Activated naive CD8-positive, alpha-beta T cell treated with anti-CD3 and anti-CD28 coated beads for 36 hours (primary cell): ENCODE results near the gene LSM4. TPM values are rescaled to one million over a fixed set of nuclear protein-coding genes. Genes with fewer than 3 reads are reported as not detected.
A peak's percentile ranks its signal among the peaks of the same experiment; 100 is the strongest.

Experiments
- DNase-seq: peaks from one replicate; pipeline ENCODE4 v3.0.0; 2021
- H3K27ac Mint-ChIP-seq: one replicate; pipeline ENCODE4 v1.8.0; 2022; ENCODE audit warnings: mild to moderate bottlenecking, moderate library complexity, mixed read lengths
- H3K27me3 Mint-ChIP-seq: one replicate; pipeline ENCODE4 v1.8.0; 2022; ENCODE audit warnings: mild to moderate bottlenecking, mixed read lengths
- H3K36me3 Mint-ChIP-seq: one replicate; pipeline ENCODE4 v1.8.0; 2021; ENCODE audit warnings: mild to moderate bottlenecking, mixed read lengths
- H3K4me1 Mint-ChIP-seq: one replicate; pipeline ENCODE4 v1.8.0; 2021; ENCODE audit warnings: mixed read lengths
- H3K4me3 Mint-ChIP-seq: one replicate; pipeline ENCODE4 v1.8.0; 2022; ENCODE audit warnings: mild to moderate bottlenecking, moderate library complexity, mixed read lengths
- H3K9me3 Mint-ChIP-seq: one replicate; pipeline ENCODE4 v1.8.0; 2022; ENCODE audit warnings: mixed read lengths
- total RNA-seq, 2 experiments: library from RNA; stranded (reverse); gene quantifications; one replicate each; pipeline ENCODE4 v1.2.3, GENCODE V29; 2021

LSM4 gene
- total RNA-seq, 2 experiments from 2014 or later, result 419 to 435 TPM

GRCh38 chr19:18282788-18283141 lies 40.1 kb downstream of the LSM4 start:
- peaks cover 5% of the 10 kb centered on the region for H3K9me3 Mint-ChIP-seq
- peak overlapping the region; percentile 94 for H3K27ac Mint-ChIP-seq
- peak; percentile 36 for DNase-seq
- H3K4me1 Mint-ChIP-seq, result peaks cover 57% of the 10 kb centered on the region
- H3K27me3 Mint-ChIP-seq, result peaks cover 9% of the 10 kb centered on the region
- H3K4me3 Mint-ChIP-seq, result peak overlapping the region; percentile 77
- peaks cover 33% of the 10 kb centered on the region for H3K36me3 Mint-ChIP-seq

GRCh38 chr19:18282021-18282787 lies 40.7 kb downstream of the LSM4 start:
- DNase-seq, result peak; percentile 49
- Mint-ChIP-seq H3K36me3 (peaks cover 38% of the 10 kb centered on the region), H3K27ac (peak overlapping the region; percentile 94), H3K27me3 (peaks cover 9% of the 10 kb centered on the region), H3K4me3 (peak overlapping the region; percentile 77), H3K9me3 (peaks cover 5% of the 10 kb centered on the region), H3K4me1 (peaks cover 61% of the 10 kb centered on the region)

- peak within 1 kb of the TSS; percentile 98 for H3K4me3 Mint-ChIP-seq
- H3K9me3 Mint-ChIP-seq, result peaks cover 5% of the 10 kb centered on the region
- H3K4me1 Mint-ChIP-seq, result peaks cover 54% of the 10 kb centered on the region
- H3K36me3 Mint-ChIP-seq, result peaks cover 37% of the 10 kb centered on the region
- H3K27me3 Mint-ChIP-seq, result peaks cover 9% of the 10 kb centered on the region
- peak within 1 kb of the TSS; percentile 95 for H3K27ac Mint-ChIP-seq
- peak; percentile 100 for DNase-seq
These were observed 41.5 kb downstream of the LSM4 start, which contains the start of gene JUND for GRCh38 chr19:18281082-18282020. Gene JUND, minus strand, starts transcription at chr19:18281622. Its CDS starts 138 bp downstream, at chr19:18281484.

- DNase-seq, result peak; percentile 81
- Mint-ChIP-seq H3K27me3 (peaks cover 9% of the 10 kb centered on the region), H3K4me1 (peaks cover 51% of the 10 kb centered on the region), H3K27ac (peak overlapping the region; percentile 97), H3K4me3 (peak overlapping the region; percentile 98), H3K9me3 (peaks cover 3% of the 10 kb centered on the region), H3K36me3 (peaks cover 37% of the 10 kb centered on the region)
These were observed 42.4 kb downstream of the LSM4 start for GRCh38 chr19:18280247-18281081.

- H3K27me3 Mint-ChIP-seq, result peaks cover 9% of the 10 kb centered on the region
- peak overlapping the region; percentile 98 for H3K4me3 Mint-ChIP-seq
- peak overlapping the region; percentile 97 for H3K27ac Mint-ChIP-seq
- no peaks in the 10 kb centered on the region for H3K9me3 Mint-ChIP-seq
- H3K36me3 Mint-ChIP-seq, result peaks cover 35% of the 10 kb centered on the region
- H3K4me1 Mint-ChIP-seq, result peaks cover 49% of the 10 kb centered on the region
- DNase-seq, result peak; percentile 92
These were observed 43.2 kb downstream of the LSM4 start for GRCh38 chr19:18279516-18280246.

- Mint-ChIP-seq H3K27me3 (peaks cover 9% of the 10 kb centered on the region), H3K4me3 (peak overlapping the region; percentile 98), H3K9me3 (no peaks in the 10 kb centered on the region), H3K27ac (peak overlapping the region; percentile 97), H3K36me3 (peaks cover 35% of the 10 kb centered on the region), H3K4me1 (peaks cover 50% of the 10 kb centered on the region)
- no peak for DNase-seq
These were observed 43.7 kb downstream of the LSM4 start for GRCh38 chr19:18279266-18279515.

DNA sequence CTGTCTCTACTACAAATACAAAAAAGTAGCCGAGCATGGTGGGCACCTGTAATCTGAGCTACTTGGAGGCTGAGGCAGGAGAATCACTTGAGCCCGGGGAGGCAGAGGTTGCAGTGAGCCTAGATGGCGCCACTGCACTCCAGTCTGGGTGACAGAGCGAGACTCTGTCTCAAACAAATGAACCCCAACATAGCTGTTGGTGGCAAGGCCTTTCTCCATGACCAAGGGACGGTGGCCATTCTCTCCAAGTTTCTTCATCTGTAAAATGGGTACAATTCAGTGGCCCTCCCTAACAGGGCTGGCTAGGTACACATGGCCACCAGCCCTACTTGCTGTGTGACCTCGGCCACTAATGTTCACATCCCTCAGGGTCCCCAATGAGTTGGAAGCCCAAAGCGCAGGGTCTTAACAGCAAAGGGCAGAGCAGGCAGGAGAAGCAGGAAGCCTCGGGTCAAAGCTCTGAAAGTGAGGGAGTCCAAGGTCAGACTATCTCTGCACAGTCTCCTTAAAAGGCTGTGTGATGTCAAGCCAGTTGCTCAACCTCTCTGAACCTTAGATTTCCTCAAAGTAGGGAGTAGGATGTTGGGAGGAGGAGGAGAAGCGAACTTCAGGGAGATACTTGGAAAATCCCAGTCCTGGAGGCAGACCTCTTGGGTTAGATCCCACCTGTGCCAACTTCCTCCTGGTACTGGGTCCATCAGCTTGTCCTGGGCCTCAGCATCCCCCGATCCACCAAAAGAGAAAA lies 44.2 kb downstream of the LSM4 start:
- Mint-ChIP-seq H3K36me3 (peaks cover 35% of the 10 kb centered on the region), H3K27ac (peak overlapping the region; percentile 97), H3K4me3 (peak overlapping the region; percentile 98), H3K9me3 (no peaks in the 10 kb centered on the region), H3K4me1 (peaks cover 49% of the 10 kb centered on the region), H3K27me3 (peaks cover 9% of the 10 kb centered on the region)
- peak; percentile 61 for DNase-seq

DNA sequence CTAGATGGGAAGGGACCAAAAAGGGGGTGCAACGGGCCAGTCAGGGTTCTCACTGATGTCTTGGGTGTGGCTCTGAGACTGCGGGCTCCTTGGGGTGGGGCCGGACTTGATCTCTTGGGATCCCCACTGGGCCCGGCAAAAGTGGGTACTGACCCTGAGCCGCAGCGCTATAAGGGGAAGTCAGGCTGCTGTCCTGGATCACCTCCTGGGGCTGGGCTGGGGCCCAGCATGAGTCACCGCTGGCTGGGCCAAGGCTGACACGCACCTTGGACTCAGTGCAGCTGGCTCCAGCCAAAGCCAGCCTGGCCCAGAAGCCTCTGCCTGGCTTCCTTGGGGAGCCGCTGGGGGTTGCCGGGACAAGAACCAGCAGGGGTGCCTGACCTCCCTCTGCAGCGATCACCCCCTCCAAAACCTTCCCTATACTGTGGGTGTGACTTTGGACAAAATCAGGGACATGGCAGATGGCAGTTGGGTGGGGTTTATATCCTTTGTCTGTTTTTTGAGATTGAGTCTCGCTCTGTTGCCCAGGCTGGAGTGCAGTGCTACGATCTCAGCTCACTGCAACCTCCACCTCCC lies 48.0 kb downstream of the LSM4 start:
- no peak overlapping the region for H3K4me3 Mint-ChIP-seq

DNA sequence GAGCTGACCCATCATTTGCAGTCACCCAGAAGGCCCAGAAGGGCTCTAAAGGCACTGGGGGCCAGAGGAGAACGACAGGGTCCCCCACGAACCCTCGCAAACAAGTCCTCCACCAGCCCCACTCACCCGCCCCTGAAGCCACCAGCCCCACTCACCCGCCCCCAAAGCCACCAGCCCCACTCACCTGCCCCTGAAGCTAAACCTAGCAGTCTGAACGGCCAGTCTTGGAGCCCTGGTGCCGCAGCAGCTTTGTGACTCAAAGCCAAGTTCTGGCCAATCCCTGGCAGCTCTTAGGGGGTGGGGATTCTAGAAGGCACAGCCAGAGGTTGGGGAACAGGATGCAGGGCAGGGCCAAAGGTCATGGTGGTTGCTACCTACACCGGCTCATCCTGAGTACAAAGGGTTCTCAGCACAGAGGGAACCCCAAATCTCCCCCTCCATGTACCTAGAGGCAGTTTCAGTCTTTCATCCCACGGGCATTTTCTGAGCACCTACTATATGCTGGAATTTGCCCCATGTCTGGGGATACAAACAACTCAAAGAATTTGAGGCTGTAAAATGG lies 48.6 kb downstream of the LSM4 start, which contains the start of gene IQCN:
Gene IQCN (minus strand): TSS at position 234 of the 562 bp plus-strand sequence. CDS start 4,974 bp downstream, outside the sequence.
- Mint-ChIP-seq H3K4me3 (peak within 1 kb of the TSS; percentile 25), H3K27me3 (peaks cover 2% of the 10 kb centered on the region), H3K9me3 (no peaks in the 10 kb centered on the region), H3K36me3 (peaks cover 24% of the 10 kb centered on the region), H3K4me1 (peaks cover 32% of the 10 kb centered on the region), H3K27ac (peak within 1 kb of the TSS; percentile 34)
- DNase-seq, result peak; percentile 62

More for the DNA sequence above, 48.0 kb downstream of the LSM4 start:
- Mint-ChIP-seq H3K27me3 (peaks cover 7% of the 10 kb centered on the region), H3K9me3 (no peaks in the 10 kb centered on the region), H3K27ac (no peak overlapping the region), H3K4me1 (peaks cover 37% of the 10 kb centered on the region), H3K36me3 (peaks cover 30% of the 10 kb centered on the region)
- DNase-seq, result peak; percentile 46

DNA sequence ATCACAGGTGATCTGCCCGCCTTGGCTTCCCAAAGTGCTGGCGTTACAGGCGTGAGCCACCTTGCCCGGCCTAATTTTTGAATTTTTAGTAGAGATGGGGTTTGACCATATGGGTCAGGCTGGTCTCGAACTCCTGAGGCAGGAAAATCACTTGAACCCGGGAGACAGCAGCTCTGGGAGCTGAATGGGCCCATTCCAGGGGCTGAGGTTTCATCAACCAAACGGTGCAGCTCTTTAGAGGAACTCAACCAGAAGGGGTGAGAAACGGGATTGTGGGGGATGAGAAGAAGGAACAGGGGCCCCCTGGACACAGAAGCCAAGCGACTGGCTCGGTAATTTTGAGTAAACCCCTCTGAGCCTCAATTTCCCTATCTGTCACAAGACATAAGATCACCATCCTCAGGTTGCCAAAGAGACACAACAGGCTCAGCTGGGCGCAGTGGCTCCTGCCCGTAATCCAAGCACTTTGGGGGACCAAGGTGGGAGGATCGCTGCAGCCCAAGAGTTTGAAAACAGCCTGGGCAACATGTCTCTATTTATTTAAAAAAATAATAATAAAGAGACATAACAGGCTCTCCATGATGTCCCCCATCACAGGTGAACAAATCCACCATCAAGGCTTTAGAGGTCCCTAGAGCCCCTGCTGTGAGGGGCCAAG lies 49.2 kb downstream of the LSM4 start:
- peak overlapping the region; percentile 34 for H3K27ac Mint-ChIP-seq
- no peak overlapping the region for H3K4me3 Mint-ChIP-seq
- DNase-seq, result no peak
- no peaks in the 10 kb centered on the region for H3K27me3 Mint-ChIP-seq
- peaks cover 18% of the 10 kb centered on the region for H3K36me3 Mint-ChIP-seq
- no peaks in the 10 kb centered on the region for H3K9me3 Mint-ChIP-seq
- peaks cover 27% of the 10 kb centered on the region for H3K4me1 Mint-ChIP-seq

DNA sequence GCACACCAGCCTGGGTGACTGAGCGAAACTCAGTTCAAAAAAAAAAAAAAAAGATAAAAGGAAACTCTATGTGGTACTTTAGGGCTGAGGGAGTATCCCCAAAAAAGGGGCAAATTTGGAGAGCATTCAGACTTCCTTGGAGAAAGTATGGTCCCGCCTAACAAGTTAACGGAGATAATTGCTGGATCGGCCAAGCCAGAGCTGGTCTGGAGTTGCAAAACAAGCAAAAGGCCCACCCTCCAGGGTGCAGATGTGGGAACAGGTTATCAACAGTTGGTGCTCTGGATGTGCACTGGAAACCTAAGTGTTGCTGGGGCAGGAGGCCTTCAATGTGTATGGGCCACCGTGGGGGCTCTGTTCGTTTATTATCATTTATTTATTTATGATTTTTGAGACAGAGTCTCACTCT lies 51.4 kb downstream of the LSM4 start:
- Mint-ChIP-seq H3K36me3 (peaks cover 4% of the 10 kb centered on the region), H3K27ac (no peak overlapping the region), H3K9me3 (no peaks in the 10 kb centered on the region), H3K4me1 (peaks cover 15% of the 10 kb centered on the region), H3K4me3 (no peak overlapping the region), H3K27me3 (no peaks in the 10 kb centered on the region)
- DNase-seq, result no peak

- Mint-ChIP-seq H3K4me3 (no peak overlapping the region), H3K36me3 (peaks cover under 1% of the 10 kb centered on the region), H3K27ac (no peak overlapping the region), H3K9me3 (no peaks in the 10 kb centered on the region), H3K27me3 (no peaks in the 10 kb centered on the region), H3K4me1 (peaks cover 10% of the 10 kb centered on the region)
- no peak for DNase-seq
These were observed 52.5 kb downstream of the LSM4 start for GRCh38 chr19:18270326-18270725.
